KMS-11 (cell line): ENCODE data around the gene ECPAS.

Experiments
- H2AFZ ChIP-seq: fragments of 200-600 bp; sonication (generic); 2 replicates; pipeline ENCODE4 v1.6.1; 2016; ENCODE audit warnings: antibody characterized with exemption, mixed run types, low read depth
- H3K27ac ChIP-seq: fragments of 200-600 bp; sonication (generic); 2 replicates; pipeline ENCODE4 v1.6.1; 2016; ENCODE audit warnings: mild to moderate bottlenecking, mixed run types
- H3K27me3 ChIP-seq: fragments of 200-600 bp; sonication (generic); 2 replicates; pipeline ENCODE4 v1.6.1; 2017; ENCODE audit warnings: mild to moderate bottlenecking, low read depth, mixed run types, moderate library complexity; ENCODE audit not compliant: insufficient read depth
- H3K36me3 ChIP-seq: fragments of 200-600 bp; sonication (generic); 2 replicates; pipeline ENCODE4 v1.6.1; 2017; ENCODE audit warnings: mild to moderate bottlenecking, mixed run types; ENCODE audit not compliant: insufficient read depth
- H3K4me1 ChIP-seq: fragments of 200-600 bp; sonication (generic); 2 replicates; pipeline ENCODE4 v1.6.1; 2016; ENCODE audit warnings: mild to moderate bottlenecking, low read depth, mixed run types; ENCODE audit not compliant: poor library complexity, severe bottlenecking
- H3K4me2 ChIP-seq: fragments of 200-600 bp; sonication (generic); 2 replicates; pipeline ENCODE4 v1.7.0; 2016; ENCODE audit warnings: mild to moderate bottlenecking, mixed run types
- H3K4me3 ChIP-seq: fragments of 200-600 bp; sonication (generic); IDR thresholded peaks from 2 replicates; pipeline ENCODE4 v1.6.1; 2017; ENCODE audit warnings: low read depth, low read length, mixed read lengths; ENCODE audit not compliant: insufficient read depth
- H3K79me2 ChIP-seq: fragments of 200-600 bp; sonication (generic); 2 replicates; pipeline ENCODE4 v1.6.1; 2016; ENCODE audit warnings: low read depth, mixed run types; ENCODE audit not compliant: insufficient read depth
- H3K9ac ChIP-seq: fragments of 200-600 bp; sonication (generic); 2 replicates; pipeline ENCODE4 v1.6.1; 2016; ENCODE audit warnings: mild to moderate bottlenecking, mixed run types
- H4K20me1 ChIP-seq: fragments of 200-600 bp; sonication (generic); 2 replicates; pipeline ENCODE4 v1.6.1; 2016; ENCODE audit warnings: mild to moderate bottlenecking, mixed run types; ENCODE audit not compliant: insufficient read depth
- CTCF ChIP-seq: fragments of 200-600 bp; sonication (generic); conservative IDR thresholded peaks from 2 replicates; pipeline ENCODE4 v1.6.1; 2017; ENCODE audit warnings: low read depth, mild to moderate bottlenecking, antibody characterized with exemption, low read length, moderate library complexity, mixed read lengths

The ECPAS gene

GRCh38 chr9:111483858-111484571 is at the start of gene ECPAS:
TSS of gene ECPAS (minus strand) at chr9:111484383. CDS start at chr9:111472918, 11,465 bp downstream.
- TF ChIP-seq CTCF: no peak
- peaks cover 26% of the 10 kb centered on the region for H3K4me1 ChIP-seq
- peak within 1 kb of the TSS; percentile 89 for H2AFZ ChIP-seq
- H3K27ac ChIP-seq: peak within 1 kb of the TSS; percentile 98
- H3K4me3 ChIP-seq: no peak within 1 kb of the TSS
- H3K36me3 ChIP-seq: no peaks in the 10 kb centered on the region
- H3K9ac ChIP-seq: peak within 1 kb of the TSS; percentile 97
- H4K20me1 ChIP-seq: 0 out of 2 replicates have a peak, but pooled peaks cover 4% of the 10 kb centered on the region
- H3K27me3 ChIP-seq: no peaks in the 10 kb centered on the region
- H3K79me2 ChIP-seq: peaks cover 45% of the 10 kb centered on the region
- peak within 1 kb of the TSS; percentile 65 for H3K4me2 ChIP-seq

- Histone ChIP-seq H2AFZ (no peak overlapping the region), H3K4me3 (no peak overlapping the region), H3K9ac (no peak overlapping the region), H4K20me1 (no peaks in the 10 kb centered on the region), H3K36me3 (no peaks in the 10 kb centered on the region), H3K27ac (no peak overlapping the region), H3K4me2 (no peak overlapping the region), H3K4me1 (no peaks in the 10 kb centered on the region), H3K79me2 (no peaks in the 10 kb centered on the region), H3K27me3 (no peaks in the 10 kb centered on the region)
- no peak for TF ChIP-seq CTCF
Observed at GRCh38 chr9:111533099-111533790, 49.1 kb upstream of the ECPAS start.

- H3K4me2 ChIP-seq: no peak overlapping the region
- no peaks in the 10 kb centered on the region for H4K20me1 ChIP-seq
- no peaks in the 10 kb centered on the region for H3K27me3 ChIP-seq
- H3K9ac ChIP-seq: no peak overlapping the region
- TF ChIP-seq CTCF: no peak
- H3K27ac ChIP-seq: no peak overlapping the region
- H3K79me2 ChIP-seq: no peaks in the 10 kb centered on the region
- no peaks in the 10 kb centered on the region for H3K36me3 ChIP-seq
- H2AFZ ChIP-seq: no peak overlapping the region
- H3K4me3 ChIP-seq: no peak overlapping the region
- H3K4me1 ChIP-seq: no peaks in the 10 kb centered on the region
Observed at GRCh38 chr9:111531716-111532115, 47.5 kb upstream of the ECPAS start.

GRCh38 chr9:111529787-111530186 is 45.6 kb upstream of the ECPAS start:
- Histone ChIP-seq H3K79me2 (no peaks in the 10 kb centered on the region), H2AFZ (no peak overlapping the region), H3K27ac (no peak overlapping the region), H3K4me1 (no peaks in the 10 kb centered on the region), H3K4me2 (no peak overlapping the region), H3K9ac (no peak overlapping the region), H3K4me3 (no peak overlapping the region), H3K27me3 (no peaks in the 10 kb centered on the region), H4K20me1 (no peaks in the 10 kb centered on the region), H3K36me3 (no peaks in the 10 kb centered on the region)
- TF ChIP-seq CTCF: no peak
